Activated naive CD8-positive, alpha-beta T cell treated with anti-CD3 and anti-CD28 coated beads, Interleukin-2, amount 10 ng/mL, durations not matched to agents 7 days and 5 days (primary cell): ENCODE data around the gene CYRIA. TPM values are rescaled to one million over a fixed set of nuclear protein-coding genes. Genes with fewer than 3 reads are reported as not detected.

Experiments used
- ATAC-seq: fragments of 150-1000 bp; cut with Tn5 transposase; one replicate; pipeline ENCODE4 v1.10.0; 2021; ENCODE audit warnings: low read depth, moderate library complexity
- POLR2A ChIA-PET: fragments of 350-600 bp; sonication (Branson Sonifier 250); formaldehyde crosslinking; loops from one replicate; lab custom pipeline; 2021; ENCODE audit warnings: antibody characterized with exemption; lab: Charles Lee
- DNase-seq: peaks from one replicate; pipeline ENCODE4 v3.0.0; 2021
- H3K27ac Mint-ChIP-seq: one replicate; pipeline ENCODE4 v1.8.0; 2022; ENCODE audit warnings: mild to moderate bottlenecking, mixed read lengths
- H3K27me3 Mint-ChIP-seq: one replicate; pipeline ENCODE4 v1.8.0; 2022; ENCODE audit warnings: mild to moderate bottlenecking, moderate library complexity, mixed read lengths
- H3K36me3 Mint-ChIP-seq: one replicate; pipeline ENCODE4 v1.8.0; 2021; ENCODE audit warnings: mild to moderate bottlenecking, mixed read lengths
- H3K4me1 Mint-ChIP-seq: one replicate; pipeline ENCODE4 v1.8.0; 2021; ENCODE audit warnings: mixed read lengths
- H3K4me3 Mint-ChIP-seq: one replicate; pipeline ENCODE4 v1.8.0; 2022; ENCODE audit warnings: mild to moderate bottlenecking, moderate library complexity, mixed read lengths
- H3K9me3 Mint-ChIP-seq: one replicate; pipeline ENCODE4 v1.8.0; 2021; ENCODE audit warnings: mixed read lengths
- total RNA-seq, 2 experiments: library from RNA; stranded (reverse); gene quantifications; one replicate each; pipeline ENCODE4 v1.2.3, GENCODE V29; 2021

CYRIA gene
- total RNA-seq, 2 experiments from 2014 or later: 1.4 to 2.1 TPM

GRCh38 chr2:16653083-16653375 lies 12.6 kb downstream of the CYRIA start:
- H3K9me3 Mint-ChIP-seq: no peaks in the 10 kb centered on the region
- peaks cover 7% of the 10 kb centered on the region for H3K27me3 Mint-ChIP-seq
- DNase-seq (no peak), ATAC-seq (no peak)
- H3K4me3 Mint-ChIP-seq: no peak overlapping the region
- H3K4me1 Mint-ChIP-seq: peaks cover 1% of the 10 kb centered on the region
- no peaks in the 10 kb centered on the region for H3K36me3 Mint-ChIP-seq
- POLR2A ChIA-PET: no interaction called here
- H3K27ac Mint-ChIP-seq: no peak overlapping the region

DNA sequence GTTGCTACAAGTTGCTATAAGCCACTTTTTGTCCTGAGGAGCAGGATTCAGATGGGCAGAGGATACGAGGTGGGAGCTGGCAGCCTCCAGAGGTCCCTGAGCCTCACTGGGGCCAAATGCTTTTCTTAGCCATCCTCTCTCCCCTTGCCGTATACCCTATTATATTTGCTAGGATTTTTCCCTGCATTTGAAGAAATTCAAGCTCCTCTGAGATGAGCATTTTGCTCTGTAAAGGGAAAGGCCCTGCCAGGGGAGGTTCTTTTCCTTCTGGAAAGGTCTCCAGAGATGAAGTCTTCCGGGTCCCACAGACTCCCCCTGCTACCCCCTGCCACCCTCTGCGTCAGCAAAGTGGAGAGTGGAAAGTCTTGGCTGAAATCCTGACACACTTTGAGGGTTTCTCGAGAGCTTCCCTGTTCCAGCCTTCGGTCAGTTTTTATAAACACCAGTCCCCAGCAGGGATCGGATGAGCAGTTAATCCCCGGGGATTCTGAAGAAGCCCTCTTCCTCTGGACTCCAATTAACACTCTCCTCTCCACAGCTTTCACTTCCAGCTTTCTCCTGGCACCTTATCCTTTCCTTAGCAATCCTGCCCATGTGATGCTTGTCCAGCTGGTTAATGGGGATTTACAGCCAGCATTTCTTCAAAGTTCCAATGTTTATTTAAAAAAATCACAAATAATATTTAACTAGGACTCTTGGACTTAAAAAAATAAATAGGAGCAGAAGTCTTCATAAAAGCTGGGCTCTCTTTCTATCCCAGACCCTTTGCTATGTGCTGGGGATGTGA lies 13.1 kb downstream of the CYRIA start:
- Mint-ChIP-seq H3K27me3 (peaks cover 5% of the 10 kb centered on the region), H3K36me3 (no peaks in the 10 kb centered on the region), H3K9me3 (no peaks in the 10 kb centered on the region), H3K4me1 (peaks cover 1% of the 10 kb centered on the region), H3K4me3 (no peak overlapping the region), H3K27ac (no peak overlapping the region)
- no peak for ATAC-seq
- DNase-seq: no peak
- POLR2A ChIA-PET: no interaction called here

DNA sequence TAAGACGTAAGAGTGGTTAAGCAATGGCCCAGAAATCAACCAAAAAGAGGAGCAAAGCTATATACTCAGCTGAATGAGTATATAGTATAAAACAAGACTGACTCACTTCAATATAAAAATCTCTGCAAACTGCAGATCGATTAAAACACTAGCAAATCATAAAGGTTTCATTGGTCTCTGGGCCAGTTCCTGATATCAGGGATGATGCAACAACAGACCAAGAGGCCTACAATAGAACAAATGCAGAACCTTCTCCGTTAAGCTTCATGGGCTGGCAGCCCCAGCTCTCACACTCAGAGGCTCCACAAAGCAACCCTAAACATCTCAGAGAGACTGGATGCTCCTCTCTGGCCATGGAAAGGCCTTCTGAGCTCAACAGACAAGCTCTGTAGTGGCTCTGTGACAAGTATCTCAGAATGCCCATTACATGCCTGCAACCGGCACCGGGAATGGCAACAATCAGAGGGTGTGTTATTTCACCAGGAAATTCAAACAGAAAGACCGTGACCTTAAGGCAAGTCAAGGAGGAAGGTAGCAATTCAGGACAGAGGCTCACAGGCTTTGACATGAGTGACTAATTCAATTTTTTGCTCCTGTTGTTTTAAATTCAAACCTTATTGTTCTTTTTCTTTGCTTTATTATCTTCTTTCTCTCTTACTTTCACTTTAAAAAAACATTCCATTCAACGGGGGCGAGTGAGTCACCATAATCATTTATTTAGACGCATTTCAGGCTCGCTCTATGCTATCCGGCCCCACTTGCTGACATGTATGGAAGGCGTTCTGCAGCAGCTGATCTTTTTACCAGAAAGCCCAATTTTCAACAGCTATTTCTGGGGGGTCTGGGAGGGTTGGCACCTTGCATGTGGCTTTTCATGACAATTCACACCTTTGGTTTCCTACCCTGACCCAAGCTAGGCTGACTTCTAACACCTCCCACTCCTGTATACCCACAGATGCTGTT lies 15.1 kb downstream of the CYRIA start:
- peaks cover 1% of the 10 kb centered on the region for H3K4me1 Mint-ChIP-seq
- H3K27me3 Mint-ChIP-seq: no peaks in the 10 kb centered on the region
- DNase-seq: no peak
- H3K36me3 Mint-ChIP-seq: no peaks in the 10 kb centered on the region
- H3K27ac Mint-ChIP-seq: no peak overlapping the region
- no peak overlapping the region for H3K4me3 Mint-ChIP-seq
- no peaks in the 10 kb centered on the region for H3K9me3 Mint-ChIP-seq
- ATAC-seq: no peak
- POLR2A ChIA-PET: no interaction called here

DNA sequence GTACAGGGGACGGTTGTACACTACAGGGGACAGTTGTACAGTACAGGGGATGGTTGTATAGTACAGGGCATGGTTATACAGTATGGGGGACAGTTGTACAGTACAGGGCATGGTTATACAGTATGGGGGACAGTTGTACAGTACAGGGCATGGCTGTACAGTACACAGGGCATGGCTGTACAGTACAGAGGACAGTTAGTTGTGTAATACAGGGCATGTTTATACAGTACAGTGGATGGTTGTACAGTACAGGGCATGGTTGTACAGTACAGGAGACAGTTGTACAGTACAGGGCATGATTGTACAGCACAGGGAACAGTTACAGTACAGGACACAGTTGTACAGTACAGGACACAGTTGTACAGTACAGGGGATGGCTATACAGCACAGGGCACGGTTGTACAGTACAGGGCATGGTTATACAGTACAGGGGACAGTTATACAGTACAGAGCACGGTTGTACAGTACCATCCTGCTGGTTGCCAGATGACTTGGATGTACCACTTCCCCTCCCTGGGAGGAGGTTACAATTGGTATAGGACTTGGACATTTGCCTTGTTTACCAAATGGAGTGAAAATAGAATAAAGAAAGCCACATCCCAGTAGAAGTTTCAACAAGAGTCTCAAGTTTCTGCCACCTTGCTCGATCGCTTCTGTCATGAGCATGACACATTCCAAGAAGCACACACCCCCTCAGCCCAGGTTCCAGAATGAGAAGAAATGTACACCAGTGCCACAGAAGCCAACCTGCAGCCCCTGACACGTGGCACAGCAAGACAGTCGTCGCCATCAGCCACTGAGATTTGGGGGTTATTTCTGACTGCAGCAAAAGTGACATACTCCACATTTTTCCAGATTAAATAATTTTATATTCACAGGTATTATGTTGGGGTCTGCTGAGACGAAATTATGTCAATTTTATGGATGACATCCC lies 16.0 kb downstream of the CYRIA start:
- POLR2A ChIA-PET: no interaction called here
- H3K27me3 Mint-ChIP-seq: no peaks in the 10 kb centered on the region
- ATAC-seq (no peak), DNase-seq (no peak)
- no peaks in the 10 kb centered on the region for H3K9me3 Mint-ChIP-seq
- H3K4me1 Mint-ChIP-seq: peaks cover 1% of the 10 kb centered on the region
- H3K27ac Mint-ChIP-seq: no peak overlapping the region
- H3K4me3 Mint-ChIP-seq: no peak overlapping the region
- no peaks in the 10 kb centered on the region for H3K36me3 Mint-ChIP-seq

DNA sequence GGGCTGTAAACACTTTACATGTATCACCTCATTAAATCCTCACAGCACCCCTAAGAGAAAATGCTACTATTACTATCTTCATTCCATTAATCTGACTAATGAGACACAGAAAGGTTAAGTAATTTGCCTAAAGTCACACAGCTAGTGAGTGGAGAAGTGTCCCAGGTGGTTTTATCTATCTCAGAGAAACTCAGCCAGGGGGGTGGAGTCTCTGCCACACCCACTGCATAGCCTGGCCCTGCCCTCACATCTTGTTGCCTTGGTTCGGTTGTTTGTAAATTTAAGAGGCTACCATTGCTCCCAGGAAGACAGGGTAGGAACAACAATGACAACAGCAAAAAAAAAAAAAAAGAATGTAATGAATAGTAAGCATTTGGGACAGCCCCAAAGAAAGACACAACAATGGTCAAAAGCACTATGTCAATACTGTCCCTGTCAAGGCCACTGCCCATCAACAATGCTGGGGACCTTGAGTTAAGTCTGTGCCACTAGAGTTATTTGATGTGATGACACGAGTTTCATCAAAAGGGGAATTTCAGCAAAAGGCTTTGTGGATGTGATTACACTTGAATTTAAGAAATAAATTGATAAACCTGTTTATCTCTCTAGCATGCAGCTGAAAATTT lies 17.5 kb downstream of the CYRIA start:
- Mint-ChIP-seq H3K4me1 (peaks cover 1% of the 10 kb centered on the region), H3K36me3 (no peaks in the 10 kb centered on the region), H3K9me3 (no peaks in the 10 kb centered on the region), H3K27ac (no peak overlapping the region), H3K4me3 (no peak overlapping the region), H3K27me3 (no peaks in the 10 kb centered on the region)
- DNase-seq (no peak), ATAC-seq (no peak)
- POLR2A ChIA-PET: no interaction called here

DNA sequence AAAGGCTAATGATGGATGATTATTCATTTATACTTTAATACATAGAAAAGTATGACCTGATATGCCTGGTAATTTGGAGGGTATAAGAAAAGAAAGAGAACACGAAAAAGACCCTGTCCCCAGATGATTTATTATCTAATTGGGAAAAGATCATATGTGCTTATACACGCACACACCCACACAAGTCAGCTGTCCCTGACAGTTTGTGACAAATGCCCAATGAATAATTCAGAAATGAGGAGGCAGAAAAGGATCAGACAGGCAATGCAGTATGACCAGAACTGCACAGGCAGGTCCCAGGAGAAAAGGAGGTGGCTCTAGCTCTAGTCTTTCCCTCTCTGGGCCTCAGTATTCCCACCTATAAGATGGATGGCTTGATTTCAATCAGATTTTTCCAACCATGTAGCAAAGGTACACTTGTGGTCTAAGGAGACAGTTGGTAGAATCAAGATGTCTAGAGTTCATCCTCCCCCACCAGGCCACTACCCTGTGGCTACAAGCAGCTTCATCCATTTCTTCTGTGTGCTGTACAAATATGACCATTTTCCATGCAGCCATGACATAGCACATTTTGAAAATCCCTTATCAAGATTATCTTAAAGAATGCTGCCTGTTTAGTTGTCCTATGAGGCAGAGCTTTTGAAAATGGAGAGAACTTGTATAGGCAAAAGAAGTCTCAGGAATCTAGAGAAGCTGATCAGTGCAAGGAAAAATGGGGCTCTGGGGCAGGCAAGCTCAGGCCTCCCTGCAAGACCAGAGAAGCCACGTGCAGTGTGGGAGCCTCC lies 19.7 kb downstream of the CYRIA start:
- ATAC-seq (no peak), DNase-seq (no peak)
- no peaks in the 10 kb centered on the region for H3K9me3 Mint-ChIP-seq
- no peak overlapping the region for H3K4me3 Mint-ChIP-seq
- H3K27ac Mint-ChIP-seq: no peak overlapping the region
- no peaks in the 10 kb centered on the region for H3K36me3 Mint-ChIP-seq
- no peaks in the 10 kb centered on the region for H3K27me3 Mint-ChIP-seq
- peaks cover 1% of the 10 kb centered on the region for H3K4me1 Mint-ChIP-seq
- POLR2A ChIA-PET: no interaction called here

DNA sequence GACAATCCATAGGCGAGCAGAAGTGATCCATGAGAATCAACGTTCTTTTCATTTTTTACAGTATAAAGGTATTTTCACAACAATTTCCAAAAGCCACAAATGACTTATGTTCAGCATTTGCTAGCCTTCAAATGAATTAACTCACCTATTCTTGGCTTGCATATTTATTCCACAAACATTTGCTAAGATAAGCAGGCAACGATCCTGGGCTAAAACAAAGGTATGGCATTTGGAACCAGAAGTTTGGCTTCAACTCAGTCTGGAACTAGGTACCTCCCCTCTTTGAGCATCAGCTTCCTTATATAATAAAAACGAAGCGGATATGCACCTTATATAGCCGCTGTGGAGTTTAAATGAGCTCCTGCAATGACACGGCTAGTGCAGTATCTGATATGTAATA lies 20.5 kb downstream of the CYRIA start:
- Mint-ChIP-seq H3K27ac (no peak overlapping the region), H3K9me3 (no peaks in the 10 kb centered on the region), H3K36me3 (no peaks in the 10 kb centered on the region), H3K4me3 (no peak overlapping the region), H3K4me1 (no peaks in the 10 kb centered on the region), H3K27me3 (no peaks in the 10 kb centered on the region)
- DNase-seq: no peak
- POLR2A ChIA-PET: no interaction called here
- ATAC-seq: no peak

GRCh38 chr2:16644221-16644925 lies 21.3 kb downstream of the CYRIA start:
- POLR2A ChIA-PET: no interaction called here
- H3K4me3 Mint-ChIP-seq: no peak overlapping the region
- no peaks in the 10 kb centered on the region for H3K4me1 Mint-ChIP-seq
- no peak for DNase-seq
- H3K36me3 Mint-ChIP-seq: no peaks in the 10 kb centered on the region
- no peaks in the 10 kb centered on the region for H3K27me3 Mint-ChIP-seq
- no peaks in the 10 kb centered on the region for H3K9me3 Mint-ChIP-seq
- ATAC-seq: no peak
- no peak overlapping the region for H3K27ac Mint-ChIP-seq

DNA sequence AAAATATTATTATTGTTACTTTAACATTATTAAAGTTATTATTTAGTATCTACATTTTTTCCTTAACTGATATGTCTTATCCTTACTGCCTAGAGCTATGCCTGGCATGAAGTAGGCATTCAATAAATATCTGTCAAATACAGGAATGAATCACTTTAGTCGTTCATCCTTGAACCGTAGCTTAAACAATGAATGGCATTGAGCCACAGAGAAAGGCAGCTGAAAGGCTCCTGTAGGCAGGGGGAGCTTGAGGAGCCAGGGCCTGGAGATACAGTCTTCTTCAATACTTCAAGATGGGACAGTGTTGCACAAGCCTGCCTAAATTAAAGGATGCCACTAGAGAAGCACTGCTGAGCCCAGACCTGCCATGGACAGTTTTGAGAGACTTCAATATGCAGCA lies 22.5 kb downstream of the CYRIA start:
- H3K4me1 Mint-ChIP-seq: peaks cover 8% of the 10 kb centered on the region
- no peaks in the 10 kb centered on the region for H3K9me3 Mint-ChIP-seq
- POLR2A ChIA-PET: no interaction called here
- no peaks in the 10 kb centered on the region for H3K36me3 Mint-ChIP-seq
- no peak for DNase-seq
- no peak overlapping the region for H3K4me3 Mint-ChIP-seq
- H3K27ac Mint-ChIP-seq: no peak overlapping the region
- ATAC-seq: no peak
- no peaks in the 10 kb centered on the region for H3K27me3 Mint-ChIP-seq

DNA sequence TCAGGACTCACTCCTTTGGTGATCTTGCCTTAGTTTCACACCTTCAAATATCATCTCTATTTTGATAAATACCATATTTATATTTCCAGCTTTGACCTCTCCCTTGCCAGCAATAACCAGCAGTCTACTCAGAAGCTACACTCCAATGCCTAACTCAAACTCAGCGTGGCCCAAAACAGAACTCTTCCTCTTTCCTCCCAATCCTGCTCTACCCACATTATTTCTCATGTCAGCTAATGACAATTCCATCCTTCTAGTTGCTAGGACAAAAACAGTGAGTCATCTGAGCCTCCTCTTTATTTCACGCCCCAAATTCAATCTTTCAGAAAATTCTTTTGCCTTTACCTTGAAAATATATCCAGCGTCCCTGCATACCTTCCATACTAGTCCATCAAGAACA lies 23.5 kb downstream of the CYRIA start:
- ATAC-seq: no peak
- Mint-ChIP-seq H3K27ac (no peak overlapping the region), H3K27me3 (no peaks in the 10 kb centered on the region)

GRCh38 chr2:16641509-16641908 lies 24.1 kb downstream of the CYRIA start:
- H3K4me1 Mint-ChIP-seq: peaks cover 8% of the 10 kb centered on the region

More for the DNA sequence above, 23.5 kb downstream of the CYRIA start:
- Mint-ChIP-seq H3K9me3 (no peaks in the 10 kb centered on the region), H3K36me3 (no peaks in the 10 kb centered on the region), H3K4me1 (peaks cover 8% of the 10 kb centered on the region), H3K4me3 (no peak overlapping the region)
- no peak for DNase-seq
- POLR2A ChIA-PET: no interaction called here

DNA sequence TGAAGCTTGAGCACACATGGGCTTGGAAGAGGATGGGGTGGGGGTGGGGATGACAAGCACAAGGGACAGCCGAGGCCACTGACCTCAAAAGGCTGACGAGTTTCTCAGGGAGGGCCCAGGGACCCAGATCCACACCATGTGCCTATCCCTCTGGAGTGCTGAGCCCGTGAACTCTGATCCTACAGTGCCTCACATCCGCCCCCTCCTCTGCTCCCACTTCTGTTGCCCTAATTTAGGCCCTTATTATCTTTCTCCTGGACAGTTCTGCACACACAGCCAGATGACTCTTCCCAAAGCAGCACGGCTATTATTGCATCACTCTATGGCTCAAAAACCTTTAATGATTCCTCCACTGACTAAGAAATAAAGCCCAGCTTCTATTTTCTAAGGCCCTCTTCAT lies 24.8 kb downstream of the CYRIA start:
- H3K27ac Mint-ChIP-seq: no peak overlapping the region
- POLR2A ChIA-PET: no interaction called here
- H3K4me3 Mint-ChIP-seq: no peak overlapping the region
- no peaks in the 10 kb centered on the region for H3K27me3 Mint-ChIP-seq
- H3K36me3 Mint-ChIP-seq: no peaks in the 10 kb centered on the region
- H3K4me1 Mint-ChIP-seq: peaks cover 8% of the 10 kb centered on the region
- ATAC-seq (no peak), DNase-seq (no peak)
- H3K9me3 Mint-ChIP-seq: no peaks in the 10 kb centered on the region

More at GRCh38 chr2:16641509-16641908, 24.1 kb downstream of the CYRIA start:
- POLR2A ChIA-PET: no interaction called here
- no peak for ATAC-seq
- DNase-seq: no peak
- no peaks in the 10 kb centered on the region for H3K36me3 Mint-ChIP-seq
- no peak overlapping the region for H3K4me3 Mint-ChIP-seq
- H3K27ac Mint-ChIP-seq: no peak overlapping the region
- H3K9me3 Mint-ChIP-seq: no peaks in the 10 kb centered on the region
- H3K27me3 Mint-ChIP-seq: no peaks in the 10 kb centered on the region
